GM19468 (cell line): Measurements from ENCODE around the gene EFR3B.
"Not testable (repeated sequence)": the region's sequence is repeated elsewhere in the genome, so short reads cannot be mapped to it uniquely, and the experiment has no call there.

ENCODE experiments used
- ATAC-seq: cut with Tn5 transposase; IDR thresholded peaks from one replicate; pipeline ENCODE4 v1.9.1; 2021; ENCODE audit warnings: mild to moderate bottlenecking, moderate library complexity, moderate number of reproducible peaks; ENCODE audit not compliant: unreplicated experiment; ENCODE audit errors: extremely low read depth

EFR3B gene

DNA sequence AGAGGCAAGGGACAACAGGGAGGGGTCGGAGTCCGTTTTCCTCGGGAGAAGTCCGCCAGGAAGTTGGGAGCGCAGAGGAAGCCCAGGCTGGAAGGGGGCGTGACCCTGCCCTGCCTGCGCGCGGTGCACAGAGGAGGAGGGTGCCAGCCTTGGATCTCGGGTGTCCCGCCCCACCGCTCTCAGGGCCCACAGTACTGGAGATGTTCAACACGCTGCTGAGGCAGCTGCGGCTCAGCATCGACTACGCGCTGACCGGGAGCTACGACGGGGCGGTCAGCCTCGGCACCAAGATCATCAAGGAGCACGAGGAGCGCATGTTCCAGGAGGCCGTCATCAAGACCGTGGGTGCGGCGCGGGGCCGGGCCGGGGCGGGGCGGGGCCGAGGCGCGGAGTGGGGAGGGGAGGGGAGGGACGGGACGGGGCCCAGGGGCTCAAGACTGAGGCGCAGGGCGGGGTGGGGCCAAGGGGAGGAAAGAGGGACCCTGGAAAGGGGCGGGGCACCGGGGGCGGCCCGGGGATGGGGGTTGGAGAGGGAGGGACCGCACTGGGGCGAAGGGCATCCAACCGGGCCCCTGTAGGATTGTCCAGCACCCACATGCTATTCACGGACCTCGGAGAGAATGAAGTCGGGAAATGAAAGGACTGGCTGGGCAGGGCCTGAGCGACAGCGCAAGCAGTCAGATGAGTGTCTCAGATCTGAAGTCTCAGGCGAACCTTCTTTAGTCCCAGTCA lies 89.9 kb downstream of the EFR3B start:
- ATAC-seq: no peak

DNA sequence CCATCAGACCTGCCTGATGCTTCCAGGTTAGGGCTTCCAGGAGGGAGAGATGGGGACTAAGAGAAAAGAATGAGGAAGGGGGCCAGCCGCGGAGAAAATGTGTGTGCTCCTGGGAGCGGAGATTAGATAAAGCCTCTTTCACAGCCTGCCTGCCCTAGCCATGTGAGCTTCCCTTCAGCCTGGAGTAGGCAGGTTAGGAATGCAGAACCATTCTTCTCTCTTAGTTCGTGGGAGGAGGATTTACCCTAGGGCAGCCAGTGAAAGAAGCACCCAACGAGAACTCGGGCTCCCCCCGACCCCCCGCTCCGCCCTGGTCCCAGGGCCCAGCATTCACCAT lies 90.4 kb downstream of the EFR3B start:
- no peak for ATAC-seq

DNA sequence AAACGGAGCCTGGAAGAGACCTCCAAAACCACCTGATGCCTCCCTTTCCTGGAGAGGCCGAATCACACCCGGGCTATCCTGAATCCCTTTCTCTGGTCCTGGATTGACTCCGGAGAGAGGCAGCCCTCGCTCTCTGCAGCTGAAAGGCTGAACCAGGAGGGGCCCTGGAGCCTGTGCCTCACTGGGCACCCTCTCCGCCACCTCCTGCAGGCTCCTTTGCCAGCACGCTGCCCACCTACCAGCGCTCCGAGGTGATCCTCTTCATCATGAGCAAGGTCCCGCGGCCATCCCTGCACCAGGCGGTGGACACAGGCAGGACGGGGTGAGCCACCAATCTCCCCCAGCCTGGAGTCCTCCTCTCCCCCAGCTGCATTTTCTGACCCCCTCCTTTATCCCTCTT lies 90.8 kb downstream of the EFR3B start:
- ATAC-seq: no peak

DNA sequence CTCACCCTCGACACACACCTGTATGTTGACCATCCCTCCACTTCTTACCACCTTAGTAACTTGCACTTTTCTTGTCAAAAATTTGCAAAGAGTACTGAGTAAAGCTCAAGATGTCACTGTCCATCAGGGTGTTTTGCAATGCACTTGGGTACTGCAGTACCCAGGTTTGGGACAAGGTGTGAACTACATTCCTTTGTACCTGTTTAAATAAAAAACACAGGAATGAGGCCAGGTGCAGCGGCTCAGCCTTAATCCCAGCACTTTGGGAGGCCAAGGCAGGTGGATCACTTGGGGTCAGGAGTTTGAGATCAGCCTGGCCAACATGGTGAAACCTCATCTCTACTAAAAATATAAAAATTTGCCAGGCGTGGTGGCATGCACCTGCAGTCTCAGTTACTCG lies 98.7 kb downstream of the EFR3B start:
- ATAC-seq: not testable (repeated sequence)

DNA sequence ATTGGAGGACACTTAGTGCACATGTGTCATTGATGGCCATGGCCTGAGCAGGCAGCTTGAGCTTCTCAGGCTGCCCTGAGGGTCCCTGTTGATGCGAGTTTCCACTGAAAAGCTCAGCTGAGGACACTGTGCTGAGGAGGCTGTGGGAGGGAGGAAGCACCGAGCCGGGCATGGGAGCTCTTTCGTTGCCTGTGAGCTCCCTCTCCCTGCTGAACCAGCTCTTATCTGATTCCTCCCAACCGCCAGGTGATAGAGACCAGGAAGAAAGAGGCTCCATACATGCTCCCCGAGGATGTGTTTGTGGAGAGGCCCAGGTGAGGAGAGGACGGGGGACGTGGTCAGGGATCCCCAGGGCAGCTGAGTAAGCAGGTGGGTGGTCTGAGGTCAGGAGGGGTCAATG lies 99.2 kb downstream of the EFR3B start:
- no peak for ATAC-seq

DNA sequence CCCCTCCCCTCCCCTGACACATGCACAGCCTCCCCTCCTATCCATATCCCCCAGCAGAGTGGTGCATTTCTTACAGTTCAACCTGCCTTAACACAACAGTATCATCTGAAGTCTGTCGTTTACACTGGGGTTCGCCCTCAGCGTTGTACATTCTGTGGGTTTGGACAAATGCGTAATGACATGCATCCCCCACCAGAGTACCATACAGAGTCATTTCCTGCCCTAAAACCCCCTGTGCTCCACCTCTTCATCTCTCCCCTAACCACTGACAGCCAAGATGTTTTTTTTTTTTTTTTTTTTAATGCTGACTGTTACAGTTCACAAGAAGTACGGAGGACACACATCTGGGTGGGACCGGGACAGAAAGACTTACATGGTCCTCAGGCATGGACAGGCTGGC lies 103.9 kb downstream of the EFR3B start:
- ATAC-seq: no peak

DNA sequence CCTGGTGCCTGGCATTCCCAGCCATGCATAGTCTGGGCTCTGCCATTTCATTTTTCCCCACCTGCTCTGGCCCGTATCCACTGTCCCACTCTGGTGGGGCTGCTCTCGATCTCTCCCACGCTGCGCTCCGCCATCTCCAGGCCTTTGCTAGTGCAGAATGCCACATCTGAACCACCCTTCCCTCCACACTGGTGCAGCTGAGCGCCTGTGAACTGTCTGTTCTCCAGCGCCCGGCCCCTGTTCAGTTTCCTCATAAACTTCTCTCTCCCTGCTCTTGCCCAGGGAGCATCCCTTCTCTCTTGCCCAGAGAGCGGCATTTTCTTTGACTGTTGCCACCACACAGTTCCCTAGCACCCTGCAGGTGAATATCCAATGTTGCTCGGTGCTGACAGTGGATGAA lies 105.0 kb downstream of the EFR3B start:
- ATAC-seq: no peak

DNA sequence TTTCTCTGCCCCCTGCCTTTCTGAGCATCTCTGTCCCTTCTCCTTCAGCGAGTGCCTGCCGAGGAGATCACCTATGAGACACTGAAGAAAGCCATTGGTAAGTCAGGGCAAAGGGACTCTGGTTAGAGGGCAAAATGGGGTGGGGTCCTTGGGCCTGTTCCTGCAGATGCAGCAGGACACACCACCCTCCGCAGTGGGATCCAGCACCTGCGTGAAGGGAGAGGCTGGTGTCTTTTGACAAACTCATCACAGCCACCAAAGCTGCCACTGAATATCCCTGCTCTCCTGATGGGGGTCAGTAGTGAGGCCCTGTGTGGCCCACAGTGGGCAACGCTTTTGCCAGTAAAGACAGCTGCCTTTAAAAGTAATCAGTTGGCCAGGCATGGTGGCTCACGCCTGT lies 107.8 kb downstream of the EFR3B start:
- ATAC-seq: no peak

DNA sequence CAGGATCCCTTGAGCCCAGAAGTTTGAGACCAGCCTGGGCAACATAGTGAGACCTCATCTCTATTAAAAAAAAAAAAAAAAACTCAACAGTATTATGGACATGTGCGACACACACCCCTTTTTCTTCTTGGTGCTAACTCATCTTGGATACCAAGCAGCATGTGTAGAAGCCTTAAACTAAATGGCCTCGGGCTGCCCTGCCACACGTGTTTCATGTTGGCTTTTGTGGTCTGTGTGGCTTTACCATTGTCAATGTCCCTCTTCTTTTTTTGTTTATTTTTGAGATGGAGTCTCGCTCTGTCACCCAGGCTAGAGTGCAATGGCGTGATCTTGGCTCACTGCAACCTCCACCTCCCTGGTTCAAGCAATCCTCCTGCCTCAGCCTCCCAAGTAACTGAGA lies 109.1 kb downstream of the EFR3B start:
- ATAC-seq: not testable (repeated sequence)

DNA sequence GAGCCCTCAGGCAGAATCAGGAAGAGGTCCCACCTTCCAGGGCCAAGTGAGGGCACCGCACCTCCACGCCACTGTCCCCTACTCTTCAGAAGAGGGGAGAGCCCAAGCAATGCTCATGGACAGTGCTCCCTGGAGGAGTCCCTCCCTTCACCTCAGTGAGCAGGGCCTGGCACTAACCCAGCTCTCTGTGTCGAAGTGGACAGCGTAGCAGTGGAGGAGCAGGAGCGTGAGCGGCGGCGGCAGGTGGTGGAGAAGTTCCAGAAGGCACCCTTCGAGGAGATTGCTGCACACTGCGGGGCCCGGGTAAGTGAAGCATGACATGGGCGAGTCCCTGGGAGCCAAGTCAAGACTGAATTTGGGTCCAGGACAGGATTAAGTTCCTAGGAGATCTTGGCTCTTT lies 109.8 kb downstream of the EFR3B start:
- no peak for ATAC-seq

DNA sequence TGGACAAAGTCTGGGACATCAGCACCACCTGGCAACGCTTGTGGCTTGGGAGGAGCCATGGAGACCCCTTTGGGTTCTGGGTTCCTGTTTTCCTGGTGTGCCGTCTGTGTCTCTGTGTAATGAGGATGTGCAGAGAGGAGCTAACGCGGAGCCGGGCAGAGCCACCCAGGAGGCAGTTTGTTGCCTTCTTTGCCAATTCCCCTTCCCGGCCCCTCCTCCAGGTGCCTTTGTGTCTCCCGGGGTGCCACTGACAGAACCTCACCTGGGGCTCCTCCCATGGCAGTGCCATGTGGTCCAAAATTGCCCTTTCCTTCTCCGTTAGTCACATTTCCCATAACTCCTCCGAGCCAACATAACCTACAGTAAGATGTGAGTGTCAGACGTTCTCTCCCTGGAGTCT lies 113.5 kb downstream of the EFR3B start:
- ATAC-seq: no peak

DNA sequence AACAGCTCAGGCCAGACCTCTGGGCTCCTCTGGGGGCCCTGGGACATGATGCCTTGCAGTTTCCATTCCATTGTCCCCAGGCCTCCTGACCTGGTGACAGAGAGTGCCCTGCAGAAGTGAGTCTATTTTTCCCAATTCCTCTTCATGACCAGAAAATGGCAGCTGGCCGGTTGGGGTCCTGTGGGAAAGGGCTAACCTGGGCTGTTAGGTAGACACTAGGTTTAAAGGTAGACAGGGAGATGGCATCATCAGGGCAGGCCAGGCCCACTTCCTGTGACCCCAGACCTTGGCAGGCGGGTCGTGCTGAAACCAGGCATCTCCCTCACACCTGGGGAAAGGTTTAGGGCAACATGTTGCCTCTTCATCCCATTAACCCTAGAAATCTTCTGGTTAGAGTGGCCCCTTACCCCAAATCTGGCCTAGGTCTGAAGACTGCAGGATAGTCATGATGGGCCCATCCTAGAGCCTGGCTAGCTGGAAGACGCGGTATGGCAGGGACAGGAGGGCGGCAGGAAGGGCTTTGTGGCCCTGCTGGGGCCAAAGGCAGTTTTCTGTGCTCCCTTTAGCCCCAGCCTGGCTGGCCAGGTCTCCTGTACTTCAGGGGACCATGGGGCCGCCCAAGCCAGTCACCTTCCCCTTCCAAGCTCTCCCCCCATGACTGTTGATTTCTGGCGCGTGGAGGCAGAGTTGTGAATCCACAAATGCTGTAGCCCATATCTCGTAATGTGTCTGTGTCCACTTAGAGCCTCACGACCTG lies 116.4 kb downstream of the EFR3B start:
- ATAC-seq: no peak

DNA sequence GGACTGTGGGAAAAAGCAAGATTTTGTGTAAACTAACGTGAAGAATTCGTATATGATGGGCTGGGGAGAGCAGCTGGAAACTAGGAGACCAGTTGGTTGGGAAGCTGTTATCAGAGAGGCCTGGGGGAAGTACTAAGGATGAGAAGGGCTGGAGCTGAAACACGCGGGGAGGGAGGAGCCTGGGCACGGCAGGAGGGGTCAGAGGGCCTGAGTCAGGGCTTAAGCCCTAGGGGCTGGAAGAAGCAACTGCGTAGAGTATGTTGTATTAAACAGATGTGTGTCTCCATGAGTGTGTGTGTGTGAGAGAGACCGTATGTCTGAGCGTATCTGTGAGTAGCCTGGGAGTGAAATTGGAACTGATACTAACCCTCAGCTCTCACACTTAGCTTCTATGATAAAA lies 118.1 kb downstream of the EFR3B start:
- ATAC-seq: no peak

DNA sequence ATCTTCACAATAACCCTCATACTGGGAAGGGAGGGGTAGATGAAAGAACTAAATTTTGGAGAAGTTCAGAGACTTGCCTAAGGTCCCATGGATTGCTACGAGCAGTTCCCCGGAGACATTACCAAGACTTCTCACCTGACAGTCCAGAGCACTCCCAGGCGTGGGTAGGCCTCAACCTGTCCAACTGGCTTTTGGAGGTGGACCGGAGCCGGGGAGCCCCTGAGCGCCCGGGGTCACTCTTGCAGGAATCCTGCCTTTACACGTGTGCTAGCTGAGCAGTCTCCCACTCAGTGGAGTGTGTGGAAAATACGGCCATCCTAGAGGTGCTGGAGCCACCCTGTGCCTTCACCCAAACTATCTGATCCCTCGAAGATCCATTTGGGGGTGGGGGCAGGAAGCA lies 118.5 kb downstream of the EFR3B start:
- no peak for ATAC-seq

DNA sequence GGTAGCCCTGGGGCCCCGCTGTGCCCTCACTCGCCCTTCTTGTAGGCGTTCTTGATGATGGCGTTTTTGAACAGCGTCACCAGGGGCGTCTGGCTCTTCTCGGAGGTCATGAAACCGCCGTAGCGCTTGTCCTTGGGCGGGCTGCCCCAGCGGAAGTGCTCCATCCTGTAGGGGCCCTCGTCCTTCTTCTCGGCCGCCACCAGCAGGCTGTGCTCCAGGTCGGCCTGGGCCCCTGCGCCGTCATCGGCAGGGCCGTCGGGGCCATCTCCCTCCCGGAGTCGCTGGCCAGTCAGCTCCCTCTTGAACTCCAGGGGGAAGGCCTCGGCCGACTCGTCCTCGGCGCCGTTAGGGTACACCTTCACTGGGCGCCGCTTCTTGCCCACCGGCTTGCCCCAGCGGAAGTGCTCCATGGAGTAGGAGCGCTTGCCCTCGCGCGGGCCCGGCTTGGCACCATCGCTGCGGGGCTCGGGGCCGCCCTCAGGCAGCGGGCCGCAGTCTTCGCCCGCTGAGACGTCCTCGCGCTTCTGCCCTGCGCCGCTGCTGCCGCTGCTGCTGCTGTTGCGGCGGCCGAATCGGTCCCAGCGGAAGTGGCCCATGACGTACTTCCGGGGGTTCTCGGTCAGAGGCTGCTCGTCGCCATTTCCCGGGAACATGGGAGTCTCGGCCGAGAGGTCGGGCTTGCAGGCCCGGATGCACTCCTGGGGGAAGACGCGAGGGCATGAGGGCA lies 119.3 kb downstream of the EFR3B start:
- no peak for ATAC-seq

DNA sequence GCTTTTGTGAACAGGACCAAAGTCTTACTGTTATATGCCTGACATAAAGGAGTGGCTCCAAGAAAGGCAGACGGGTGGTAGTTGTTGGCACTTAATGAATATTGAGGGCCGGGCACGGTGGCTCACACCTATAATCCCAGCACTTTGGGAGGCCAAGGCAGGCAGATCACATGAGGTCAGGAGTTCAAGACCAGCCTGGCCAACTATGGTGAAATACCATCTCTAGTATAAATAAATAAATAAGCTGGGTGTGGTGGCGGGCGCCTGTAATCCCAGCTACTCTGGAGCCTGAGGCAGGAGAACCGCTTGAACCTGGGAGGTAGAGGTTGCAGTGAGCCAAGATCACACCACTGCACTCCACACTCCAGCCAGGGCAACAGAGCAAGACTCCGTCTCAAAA lies 120.2 kb downstream of the EFR3B start:
- ATAC-seq: not testable (repeated sequence)

DNA sequence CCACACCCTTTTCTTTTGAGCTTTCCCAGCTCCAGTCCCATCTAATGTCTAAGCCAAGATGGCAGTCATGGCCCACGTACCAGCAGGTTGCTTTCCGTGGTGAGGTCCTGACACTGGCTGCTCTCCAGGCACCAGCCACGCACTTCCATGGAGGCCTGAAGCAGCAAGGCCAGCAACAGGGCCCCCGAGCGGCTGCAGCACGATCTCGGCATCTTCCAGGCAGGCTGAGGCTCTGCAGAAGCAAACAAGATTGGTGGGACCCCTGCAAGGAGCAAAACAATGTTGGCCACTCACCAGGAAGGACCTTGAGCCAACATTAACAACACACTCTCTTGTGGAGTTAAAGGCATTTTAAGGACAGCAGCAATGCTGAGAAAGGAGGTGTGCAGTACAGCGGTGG lies 122.7 kb downstream of the EFR3B start:
- no peak for ATAC-seq

DNA sequence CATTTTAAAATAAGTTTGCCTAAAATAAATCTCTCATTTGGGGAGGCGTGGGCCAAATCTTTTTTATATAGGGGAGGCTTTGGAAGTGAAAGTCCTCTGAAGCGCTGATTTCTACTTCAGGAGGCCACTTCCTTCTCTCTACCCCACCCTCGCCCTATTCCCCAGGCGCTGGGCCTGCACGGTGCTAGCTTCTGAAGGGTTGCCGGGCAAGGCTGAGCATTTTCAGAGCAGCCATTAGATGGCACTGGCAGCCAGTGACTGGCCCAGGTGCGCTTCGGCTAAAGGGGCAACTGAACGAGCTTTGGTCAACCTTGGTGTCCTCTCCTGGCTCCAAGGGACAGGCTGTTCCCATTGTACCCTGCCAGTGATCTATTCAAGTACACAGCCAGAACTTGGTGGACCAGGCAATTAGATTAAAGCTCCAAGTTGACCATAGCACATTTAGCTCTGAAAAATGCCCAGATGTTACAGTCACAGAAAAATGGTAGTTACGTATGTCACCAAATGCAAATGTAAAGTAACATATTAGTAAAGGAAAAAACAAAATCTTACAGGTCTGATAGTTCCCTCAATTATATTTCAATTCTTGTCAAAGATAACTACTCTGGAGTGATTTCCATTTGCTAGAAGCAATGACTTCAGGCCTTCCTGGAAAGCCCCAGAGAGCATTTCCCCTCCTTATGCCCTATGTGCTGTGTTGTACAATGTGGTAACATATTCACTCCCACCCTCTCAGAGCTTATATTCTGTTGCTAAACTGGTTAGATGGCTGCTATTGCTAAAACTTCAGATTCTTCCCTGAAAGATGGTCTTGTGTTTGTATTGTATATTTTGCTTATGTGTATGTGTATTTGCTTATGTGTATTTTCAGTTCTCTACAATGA lies 124.4 kb downstream of the EFR3B start:
- no peak for ATAC-seq

DNA sequence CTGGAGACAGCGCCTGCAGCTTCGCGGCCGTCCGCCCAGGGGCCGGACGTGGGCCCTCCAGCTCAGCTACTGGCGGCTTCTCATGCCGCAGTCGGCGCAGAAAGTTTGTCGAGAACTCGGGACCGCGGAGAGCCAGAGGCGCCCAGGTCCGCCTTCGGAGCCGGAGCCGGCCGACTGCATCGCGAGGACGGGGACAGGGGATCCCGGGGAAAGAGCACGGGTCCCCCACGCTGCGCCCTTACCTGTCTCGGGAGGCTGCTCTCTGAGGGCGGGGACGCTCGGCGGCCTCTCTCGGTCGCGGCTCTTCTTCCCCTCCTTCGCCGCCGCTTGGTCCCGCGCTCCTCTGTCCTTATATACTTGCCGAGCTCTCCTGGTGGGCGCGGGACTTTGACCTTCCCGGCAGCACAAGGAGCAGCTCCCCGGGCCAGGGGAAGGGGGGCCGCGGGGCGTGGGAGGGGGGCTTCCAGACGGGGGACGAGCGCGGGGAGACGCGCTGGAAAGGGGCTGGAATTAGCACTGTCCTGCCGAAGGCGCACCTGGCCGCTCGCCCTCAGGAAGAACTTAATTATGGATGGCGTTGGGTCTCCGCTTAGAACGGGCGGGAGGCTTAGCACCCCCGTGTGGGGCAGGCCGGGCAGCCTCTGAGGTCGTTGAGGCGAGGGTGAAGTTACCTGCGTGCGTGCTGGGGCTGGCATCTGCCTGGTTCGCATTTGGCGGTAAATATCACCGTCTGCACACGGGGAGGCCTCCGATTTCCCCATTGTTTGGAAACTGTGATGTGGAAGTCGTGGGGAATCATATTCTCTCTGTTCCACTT lies 126.6 kb downstream of the EFR3B start, which contains the start of gene POMC:
Gene POMC (minus strand): TSS at position 325 of the 817 bp plus-strand sequence. CDS start 3,808 bp downstream, outside the sequence.
- ATAC-seq: no peak
